PC-3 (cell line): ENCODE results near the gene EEF1B2. TPM values are rescaled to one million over a fixed set of nuclear protein-coding genes. Genes with fewer than 3 reads are reported as not detected.

Source experiments
- ATAC-seq: fragments of 200-7000 bp; cut with Tn5 transposase; 2 replicates; pipeline ENCODE4 v1.9.1; 2020; ENCODE audit warnings: mild to moderate bottlenecking, moderate library complexity
- BruUV-seq: library from RNA; stranded (reverse); fragments of 400-500 nt; replicated peaks from 2 replicates; lab custom pipeline; 2021; lab: Mats Ljungman, UMichigan
- CTCF ChIA-PET: fragments of 300-600 bp; sonication (Branson Sonifier 250); formaldehyde crosslinking; loops from one replicate; lab custom pipeline; 2022; ENCODE audit warnings: antibody characterized with exemption; lab: Charles Lee
- POLR2A ChIA-PET: fragments of 300-600 bp; sonication (Branson Sonifier 250); formaldehyde crosslinking; loops from one replicate; lab custom pipeline; 2022; ENCODE audit warnings: antibody characterized with exemption; ENCODE audit not compliant: unreplicated experiment; lab: Charles Lee
- DNase-seq: peaks from one replicate; pipeline ENCODE4 v3.0.0-alpha.2; 2015
- H2AFZ ChIP-seq: fragments of 300-600 bp; sonication (generic); 2 replicates; pipeline ENCODE4 v1.6.0; 2016; ENCODE audit warnings: antibody characterized with exemption, low read length
- H3F3A ChIP-seq: fragments of 300-600 bp; sonication (generic); one replicate; pipeline ENCODE4 v1.6.0; 2017; ENCODE audit warnings: antibody characterized with exemption, low read length, control low read depth, mild to moderate bottlenecking; ENCODE audit not compliant: unreplicated experiment
- H3K27ac ChIP-seq: fragments of 300-600 bp; sonication (generic); 2 replicates; pipeline ENCODE4 v1.5.1; 2016; ENCODE audit warnings: mild to moderate bottlenecking, low read length
- H3K27me3 ChIP-seq: fragments of 300-600 bp; sonication (generic); 2 replicates; pipeline ENCODE4 v1.6.1; 2016; ENCODE audit warnings: low read length, mixed read lengths
- H3K36me3 ChIP-seq: fragments of 300-600 bp; sonication (generic); 2 replicates; pipeline ENCODE4 v1.6.1; 2016; ENCODE audit warnings: low read depth, mixed run types, low read length, mixed read lengths
- H3K4me1 ChIP-seq: fragments of 300-600 bp; sonication (generic); 2 replicates; pipeline ENCODE4 v1.5.1; 2016; ENCODE audit warnings: low read length; ENCODE audit not compliant: insufficient read depth
- H3K4me2 ChIP-seq: fragments of 300-600 bp; sonication (generic); 2 replicates; pipeline ENCODE4 v1.6.0; 2016; ENCODE audit warnings: low read length
- H3K4me3 ChIP-seq: fragments of 300-600 bp; sonication (generic); 2 replicates; pipeline ENCODE4 v1.5.1; 2016; ENCODE audit warnings: mild to moderate bottlenecking, low read length, mixed read lengths
- H3K79me2 ChIP-seq: fragments of 300-600 bp; sonication (generic); 2 replicates; pipeline ENCODE4 v1.6.1; 2017; ENCODE audit warnings: low read length, mixed read lengths
- H3K9ac ChIP-seq: fragments of 300-600 bp; sonication (generic); 2 replicates; pipeline ENCODE4 v1.6.0; 2016; ENCODE audit warnings: mild to moderate bottlenecking, low read length
- H3K9me2 ChIP-seq: fragments of 300-600 bp; sonication (generic); replicated peaks from 2 replicates; pipeline ENCODE4 v1.6.1; 2016; ENCODE audit warnings: mixed run types, low read length, mixed read lengths
- H3K9me3 ChIP-seq: fragments of 300-600 bp; sonication (generic); 2 replicates; pipeline ENCODE4 v1.6.1; 2016; ENCODE audit warnings: low read length, mixed read lengths
- H4K20me1 ChIP-seq: fragments of 300-600 bp; sonication (generic); 2 replicates; pipeline ENCODE4 v1.6.1; 2016; ENCODE audit warnings: low read length, mixed read lengths
- EZH2 ChIP-seq: fragments of 300-600 bp; sonication (generic); IDR thresholded peaks from one replicate; pipeline ENCODE4 v1.6.1; 2017; ENCODE audit warnings: antibody characterized with exemption, mild to moderate bottlenecking, low read length; ENCODE audit not compliant: unreplicated experiment
- EZH2phosphoT487 ChIP-seq: fragments of 300-600 bp; sonication (generic); IDR thresholded peaks from 2 replicates; pipeline ENCODE4 v1.6.1; 2018; ENCODE audit warnings: mild to moderate bottlenecking, antibody characterized with exemption, low read length, borderline replicate concordance
- intact Hi-C: fragments of 100-400 bp; cut with micrococcal nuclease; formaldehyde crosslinking; loops from 2 replicates; pipeline ENCODE4 v1.9.0; 2023
- total RNA-seq: library from RNA; depleted of rRNA; stranded (reverse); fragments of >200 nt; gene quantifications from 2 replicates; pipeline ENCODE4 v1.2.3, GENCODE V29; 2014; rRNA removed
- TF ChIP-seq, protein P1 (sequence below): fragments of 300-600 bp; sonication (generic); conservative IDR thresholded peaks from 2 replicates; pipeline ENCODE4 v1.5.1; 2017; ENCODE audit warnings: antibody characterized with exemption, low read depth, mild to moderate bottlenecking, low read length

The EEF1B2 gene
- total RNA-seq, 1 experiment from 2014 or later = 616 TPM

DNA sequence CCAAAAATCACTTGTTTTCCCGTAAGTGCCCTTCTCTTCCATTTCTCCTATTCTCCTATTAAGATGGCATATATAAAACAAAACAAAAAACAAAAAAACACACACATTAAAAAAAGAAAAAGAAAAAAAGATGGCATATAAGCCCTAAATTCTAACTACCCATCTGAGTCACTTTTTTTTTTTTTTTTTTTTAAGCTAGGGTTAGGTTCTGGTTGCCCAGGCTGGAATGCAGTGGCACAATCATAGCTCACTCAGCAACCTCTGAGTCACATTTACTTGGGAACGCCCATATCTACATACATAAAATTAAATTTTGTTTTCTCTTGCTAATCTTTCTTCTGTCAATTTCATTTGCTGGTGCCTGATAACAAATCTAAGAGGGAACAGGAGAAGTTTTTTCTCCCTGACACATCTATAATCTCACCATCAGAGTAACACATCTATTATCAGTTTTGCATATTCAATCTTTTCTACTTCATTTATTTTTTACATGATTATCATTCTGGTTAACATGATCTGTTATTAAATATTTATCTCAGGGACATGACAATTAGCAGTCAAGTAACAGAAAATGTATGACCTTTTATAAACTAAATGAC is 52.1 kb downstream of the EEF1B2 start:
- ChIA-PET POLR2A (interaction anchor here (0.5 to 0.6 kb wide), 3 partner anchors 496 to 1815 kb away, joined by 3 read pairs; no protein-coding TSS in a partner anchor), CTCF (interaction anchor here (0.6 kb wide), 2 partner anchors 48 to 380 kb away, joined by 3 read pairs; no protein-coding TSS in a partner anchor)
- DNase-seq = peak; percentile 82

More for the DNA sequence above, 52.1 kb downstream of the EEF1B2 start:
- Histone ChIP-seq H3K36me3 (no peaks in the 10 kb centered on the region), H3K4me1 (peaks cover 27% of the 10 kb centered on the region), H2AFZ (no peak overlapping the region), H3K4me3 (peak overlapping the region; percentile 62; the same call in 1 of the 2 replicates), H4K20me1 (no peaks in the 10 kb centered on the region), H3K27me3 (no peaks in the 10 kb centered on the region), H3K9me3 (no peaks in the 10 kb centered on the region), H3K27ac (no peak overlapping the region), H3K9ac (no peak overlapping the region), H3F3A (no peaks in the 10 kb centered on the region), H3K4me2 (peak overlapping the region; percentile 85), H3K79me2 (no peaks in the 10 kb centered on the region), H3K9me2 (no peaks in the 10 kb centered on the region)
- peak; percentile 69 for ATAC-seq
- TF ChIP-seq, protein P1, sequence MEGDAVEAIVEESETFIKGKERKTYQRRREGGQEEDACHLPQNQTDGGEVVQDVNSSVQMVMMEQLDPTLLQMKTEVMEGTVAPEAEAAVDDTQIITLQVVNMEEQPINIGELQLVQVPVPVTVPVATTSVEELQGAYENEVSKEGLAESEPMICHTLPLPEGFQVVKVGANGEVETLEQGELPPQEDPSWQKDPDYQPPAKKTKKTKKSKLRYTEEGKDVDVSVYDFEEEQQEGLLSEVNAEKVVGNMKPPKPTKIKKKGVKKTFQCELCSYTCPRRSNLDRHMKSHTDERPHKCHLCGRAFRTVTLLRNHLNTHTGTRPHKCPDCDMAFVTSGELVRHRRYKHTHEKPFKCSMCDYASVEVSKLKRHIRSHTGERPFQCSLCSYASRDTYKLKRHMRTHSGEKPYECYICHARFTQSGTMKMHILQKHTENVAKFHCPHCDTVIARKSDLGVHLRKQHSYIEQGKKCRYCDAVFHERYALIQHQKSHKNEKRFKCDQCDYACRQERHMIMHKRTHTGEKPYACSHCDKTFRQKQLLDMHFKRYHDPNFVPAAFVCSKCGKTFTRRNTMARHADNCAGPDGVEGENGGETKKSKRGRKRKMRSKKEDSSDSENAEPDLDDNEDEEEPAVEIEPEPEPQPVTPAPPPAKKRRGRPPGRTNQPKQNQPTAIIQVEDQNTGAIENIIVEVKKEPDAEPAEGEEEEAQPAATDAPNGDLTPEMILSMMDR = no peak
- TF ChIP-seq EZH2phosphoT487 = no peak
- no peak for TF ChIP-seq EZH2
- no TSS peak for BruUV-seq
- intact Hi-C loops = loop anchor here (1.0 to 2.0 kb wide), 3 partner anchors 47 to 52 kb away; partner anchors contain the start of genes EEF1B2 and NDUFS1

Other genes starting within 250 kb of the EEF1B2 start
- gene INO80D, start 73.7 kb upstream of the EEF1B2 start, total RNA-seq = 8.8 and 9.7 TPM in 2 replicates
- 80.7 and 110 TPM in 2 replicates for gene NDUFS1, start 451 bp upstream of the EEF1B2 start, total RNA-seq
- gene ZDBF2, start 114.8 kb downstream of the EEF1B2 start, total RNA-seq = 1.9 and 4.2 TPM in 2 replicates